GM12892 (cell line): ENCODE data around the gene ADAMTS2.

Source experiments
- POLR2A ChIP-seq: IDR thresholded peaks from 2 replicates; pipeline ENCODE4 v1.6.1; 2011; ENCODE audit warnings: low read depth, low read length, control low read depth
- POLR2AphosphoS5 ChIP-seq: IDR thresholded peaks from 2 replicates; pipeline ENCODE4 v1.6.1; 2011; ENCODE audit warnings: low read depth, low read length, control low read depth
- TAF1 ChIP-seq: IDR thresholded peaks from 2 replicates; pipeline ENCODE4 v1.6.1; 2011; ENCODE audit warnings: low read depth, mild to moderate bottlenecking, control low read depth, low read length, borderline replicate concordance

DNA sequence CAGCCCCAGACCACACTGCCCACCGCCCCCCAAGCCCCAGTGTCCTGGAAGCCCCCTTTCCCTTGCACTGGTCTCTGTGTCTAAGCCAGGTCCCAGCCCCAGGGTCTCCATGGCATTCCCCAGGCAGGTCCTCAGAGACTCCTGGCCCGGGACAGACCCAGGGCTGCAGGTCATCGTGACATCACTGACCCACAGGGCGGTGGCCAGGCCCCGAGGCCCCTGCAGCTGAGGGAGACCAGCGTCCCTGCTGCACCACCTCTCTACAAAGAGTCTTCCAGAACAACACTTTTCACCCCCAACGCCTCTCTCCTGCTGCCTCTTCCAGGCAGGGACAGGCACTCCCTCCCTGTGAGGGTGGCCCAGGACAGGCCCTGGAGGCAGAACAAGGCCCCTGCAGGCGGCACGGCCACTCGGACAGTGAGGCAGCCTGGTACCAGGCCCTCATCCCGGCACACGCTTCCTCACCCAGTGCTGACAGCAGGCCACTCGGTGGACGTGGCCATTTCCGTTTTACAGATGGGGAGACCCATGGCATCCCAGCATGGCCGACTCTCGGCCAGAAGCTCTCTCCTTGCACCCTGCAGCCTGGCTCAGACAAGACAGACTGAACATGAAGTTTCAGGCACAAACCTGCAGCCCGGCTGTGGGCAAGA lies 136.4 kb downstream of the ADAMTS2 start:
- TF ChIP-seq POLR2A (no peak), POLR2AphosphoS5 (no peak), TAF1 (no peak)
